ENCODE results near the gene EXOC6B.

Gene EXOC6B

DNA sequence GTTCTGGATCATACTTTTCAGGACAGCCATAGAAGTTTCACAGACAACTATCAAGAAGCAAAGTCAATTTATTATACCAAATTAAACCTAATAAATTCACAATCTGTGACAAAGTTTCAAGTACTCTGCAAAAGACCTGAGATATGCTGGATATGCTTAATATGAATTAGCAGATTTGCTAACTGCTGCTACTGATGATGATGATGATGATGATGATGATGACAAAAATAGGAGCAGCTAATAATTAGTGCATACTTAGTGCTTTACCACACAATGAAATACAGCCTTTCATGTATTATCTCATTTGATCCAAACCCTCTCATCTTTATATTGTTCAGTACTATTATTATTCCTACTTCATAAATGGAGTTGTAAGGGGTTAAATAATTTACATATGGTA lies 462.4 kb downstream of the EXOC6B start:
- DNase-seq (ENCODE audit: low spot score) = no peak

DNA sequence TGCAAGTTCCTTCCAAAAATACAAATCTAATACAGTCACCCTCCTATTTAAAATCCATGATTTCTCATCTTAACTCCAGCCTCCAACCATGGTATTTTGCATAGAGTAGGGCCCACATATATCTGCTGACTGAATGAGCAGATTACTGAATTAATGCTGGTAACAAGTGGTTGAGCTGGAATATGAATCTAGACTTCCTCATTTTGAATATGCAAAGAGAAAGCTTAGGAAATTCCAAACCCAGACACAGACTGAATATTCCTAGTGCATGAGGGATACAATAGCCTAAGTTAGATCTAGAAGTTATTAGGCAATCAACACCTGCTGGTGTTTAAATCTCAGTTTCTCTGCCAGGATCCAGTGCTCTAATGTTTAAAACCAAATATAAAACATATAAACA lies 463.1 kb downstream of the EXOC6B start:
- no peak for DNase-seq (ENCODE audit: low spot score)

GRCh38 chr2:72361521-72361920 lies 464.3 kb downstream of the EXOC6B start:
- DNase-seq (ENCODE audit: low spot score) = no peak

DNA sequence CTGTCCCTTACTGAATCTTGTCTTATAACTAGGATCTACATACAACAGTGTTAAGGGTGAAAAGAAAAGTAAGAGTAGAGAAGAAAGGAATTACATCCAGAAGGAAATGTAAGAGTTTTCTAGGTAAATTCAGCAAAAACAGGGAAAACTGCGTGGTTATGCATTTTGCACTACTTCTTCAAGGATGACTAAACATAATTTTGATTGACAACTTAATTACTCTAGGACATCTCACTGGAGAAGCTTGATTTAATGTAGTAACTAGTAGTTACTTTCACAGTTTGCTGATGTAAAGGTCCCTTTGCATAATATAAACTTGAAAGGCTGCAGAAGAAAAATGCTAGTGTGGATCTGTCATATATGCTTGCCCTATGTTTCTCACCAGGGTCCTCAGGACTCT lies 464.8 kb downstream of the EXOC6B start:
- no peak for DNase-seq (ENCODE audit: low spot score)

- DNase-seq (ENCODE audit: low spot score) = no peak
These were observed 475.0 kb downstream of the EXOC6B start for GRCh38 chr2:72350852-72351251.

- no peak for DNase-seq (ENCODE audit: low spot score)
These were observed 476.8 kb downstream of the EXOC6B start for GRCh38 chr2:72349016-72349415.

GRCh38 chr2:72347081-72347480 lies 478.8 kb downstream of the EXOC6B start:
- no peak for DNase-seq (ENCODE audit: low spot score)

DNA sequence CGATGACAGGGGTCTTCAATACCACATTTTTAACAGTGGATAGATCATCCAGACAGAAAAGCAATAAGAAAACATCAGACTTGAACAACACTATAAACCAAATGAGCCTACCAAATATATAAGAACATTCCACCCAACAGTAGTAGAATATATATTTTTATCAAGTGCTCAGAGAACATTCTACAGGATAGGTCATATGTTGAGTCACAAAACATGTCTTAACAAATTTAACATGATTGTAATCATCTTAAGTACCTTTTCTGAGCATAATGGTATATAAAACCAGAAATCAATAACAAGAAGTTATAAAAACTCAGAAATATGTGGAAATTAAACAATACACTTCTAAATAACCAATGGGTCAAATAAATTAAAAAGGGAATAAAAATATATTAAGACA lies 484.2 kb downstream of the EXOC6B start:
- DNase-seq (ENCODE audit: low spot score) = no peak

GRCh38 chr2:72340665-72341064 lies 485.2 kb downstream of the EXOC6B start:
- no peak for DNase-seq (ENCODE audit: low spot score)

GRCh38 chr2:72338076-72338475 lies 487.8 kb downstream of the EXOC6B start:
- no peak for DNase-seq (ENCODE audit: low spot score)

- DNase-seq (ENCODE audit: low spot score) = no peak
These were observed 493.1 kb downstream of the EXOC6B start for GRCh38 chr2:72332720-72333119.

DNA sequence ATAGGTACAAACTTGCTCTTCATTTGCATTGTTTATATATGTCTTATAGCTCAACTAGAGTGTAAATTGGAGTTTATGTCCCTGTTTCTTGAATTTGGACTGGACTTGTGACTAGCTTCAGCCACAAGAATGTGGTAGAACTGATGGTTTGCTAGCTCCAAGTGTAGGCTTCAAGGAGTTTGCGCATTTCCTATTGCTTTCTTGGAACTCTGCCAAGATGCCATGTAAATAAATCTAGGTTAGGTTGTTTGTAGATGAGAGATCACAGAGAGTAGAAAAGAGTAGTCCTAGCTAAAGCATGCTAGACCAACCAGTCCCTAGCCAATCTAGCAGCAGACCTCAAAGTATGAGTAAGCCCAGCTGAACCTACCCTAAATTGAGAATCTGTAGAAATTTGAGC lies 495.2 kb downstream of the EXOC6B start:
- no peak for DNase-seq (ENCODE audit: low spot score)

DNA sequence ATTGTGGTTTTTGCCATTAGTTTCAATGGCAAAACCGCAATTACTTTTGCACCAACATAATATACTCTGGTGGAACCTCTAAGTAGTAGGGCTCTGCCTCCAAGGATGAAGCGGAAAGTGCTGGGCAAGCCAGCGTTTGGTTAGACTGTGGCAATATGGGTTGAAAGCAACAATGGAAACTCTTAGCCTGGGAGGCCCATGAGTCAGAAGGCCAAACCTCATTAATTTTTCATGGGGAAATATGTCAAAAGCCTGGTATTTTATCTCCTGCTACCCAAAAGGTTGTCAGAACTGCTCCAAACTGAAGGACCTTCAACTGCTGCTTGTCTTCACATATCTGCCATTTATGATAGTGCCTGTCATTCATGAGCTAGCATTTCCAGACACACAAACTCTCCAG lies 499.1 kb downstream of the EXOC6B start:
- no peak for DNase-seq (ENCODE audit: low spot score)

DNA sequence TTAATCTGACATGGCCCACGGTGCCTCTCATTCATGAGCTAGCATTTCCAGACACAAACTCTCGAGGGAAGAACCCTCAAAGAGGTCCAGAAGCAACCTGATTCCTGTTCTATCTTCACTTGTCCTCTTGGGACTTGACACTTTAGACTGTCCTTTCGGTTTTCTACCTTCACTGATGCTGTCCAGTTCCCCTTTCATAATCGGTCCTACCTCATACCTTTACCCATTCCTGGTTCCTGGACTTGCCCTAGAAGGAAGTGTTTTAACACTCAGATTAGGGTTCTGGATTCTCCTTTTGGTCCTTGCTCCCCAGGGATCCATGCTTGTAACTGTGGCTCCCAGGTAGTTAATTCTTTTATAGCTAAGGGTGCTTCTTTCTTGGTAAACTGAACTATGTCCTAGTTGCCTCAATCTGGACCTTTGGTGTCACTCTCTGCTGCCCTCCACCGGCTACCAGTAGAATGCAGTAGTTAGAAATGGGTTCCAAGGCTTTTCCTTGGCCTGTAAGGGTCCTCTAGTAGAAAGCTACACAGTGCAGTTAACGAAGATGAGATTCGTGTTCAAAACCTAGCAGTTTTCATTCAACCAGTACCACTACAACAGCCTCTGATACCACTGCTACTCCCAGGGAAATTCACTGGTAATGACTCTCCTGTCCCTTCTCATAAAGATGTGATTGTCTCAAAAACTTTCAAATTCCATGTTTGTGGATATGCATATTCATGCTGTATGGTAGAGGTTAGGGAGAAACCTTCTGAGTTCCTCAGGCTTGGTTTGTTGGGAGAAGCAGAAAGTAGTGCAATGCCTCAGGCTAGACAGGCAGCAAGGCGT lies 500.0 kb downstream of the EXOC6B start:
- no peak for DNase-seq (ENCODE audit: low spot score)

DNA sequence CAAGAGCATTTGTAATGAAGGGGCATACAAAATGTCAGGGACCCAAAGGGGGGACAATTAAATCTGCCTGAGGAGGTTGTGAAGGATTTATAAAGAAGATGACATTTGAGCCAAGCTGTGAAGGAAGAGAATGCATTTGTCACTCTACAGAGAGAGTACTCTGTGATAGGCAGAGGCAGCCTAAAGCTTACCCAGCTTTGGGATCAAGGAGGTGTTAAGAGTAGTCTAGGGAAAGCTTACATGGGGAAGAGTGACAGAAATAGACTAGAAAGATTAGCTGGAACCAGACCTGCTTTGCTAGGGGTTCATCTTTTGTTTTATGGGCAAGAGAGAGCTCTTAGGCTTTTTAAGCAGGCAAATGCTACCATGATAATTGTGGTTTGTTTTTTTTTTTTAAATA lies 509.1 kb downstream of the EXOC6B start:
- no peak for DNase-seq (ENCODE audit: low spot score)

- DNase-seq (ENCODE audit: low spot score) = no peak
These were observed 525.6 kb downstream of the EXOC6B start for GRCh38 chr2:72300147-72300684.

GRCh38 chr2:72293620-72294019 lies 532.2 kb downstream of the EXOC6B start:
- DNase-seq (ENCODE audit: low spot score) = no peak

DNA sequence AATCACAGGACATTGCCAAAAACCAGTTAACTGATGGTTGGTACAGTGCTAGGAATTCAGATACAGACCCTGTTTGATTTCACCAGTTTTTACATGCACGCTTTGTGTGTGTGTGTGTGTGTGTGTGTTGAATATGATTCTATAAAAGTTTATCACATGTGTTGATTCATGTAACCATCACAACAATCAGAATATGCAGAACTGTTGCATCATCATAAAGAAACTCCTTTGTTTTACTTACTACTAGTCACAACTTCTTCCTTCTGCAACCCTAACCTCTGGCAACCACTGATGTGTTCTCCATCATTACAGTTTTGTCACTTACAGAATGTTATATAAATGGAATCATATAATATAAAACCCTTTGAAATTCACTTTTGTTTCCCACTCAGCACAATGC lies 533.4 kb downstream of the EXOC6B start:
- DNase-seq (ENCODE audit: low spot score) = no peak

DNA sequence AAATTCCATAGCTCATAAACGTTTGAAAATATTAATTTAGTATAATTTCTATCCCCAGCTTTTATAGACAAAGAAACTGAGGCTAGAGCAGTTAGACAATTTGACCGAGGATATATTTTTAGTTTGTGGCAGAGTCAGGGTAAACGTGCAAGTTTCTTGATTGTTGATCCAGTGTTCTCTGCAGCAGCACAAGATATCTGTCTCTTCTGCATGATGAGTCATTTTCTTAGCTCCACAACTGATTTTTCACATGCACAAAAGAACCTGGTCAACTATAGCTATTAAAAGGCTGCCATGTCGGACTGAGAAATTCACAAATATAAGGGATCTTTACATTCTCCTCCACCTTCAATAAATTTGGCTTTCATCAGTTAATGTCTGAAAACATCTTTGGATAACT lies 534.8 kb downstream of the EXOC6B start:
- no peak for DNase-seq (ENCODE audit: low spot score)

- no peak for DNase-seq (ENCODE audit: low spot score)
These were observed 536.1 kb downstream of the EXOC6B start for GRCh38 chr2:72289736-72290135.

- DNase-seq (ENCODE audit: low spot score) = no peak
These were observed 536.5 kb downstream of the EXOC6B start for GRCh38 chr2:72289283-72289682.

DNA sequence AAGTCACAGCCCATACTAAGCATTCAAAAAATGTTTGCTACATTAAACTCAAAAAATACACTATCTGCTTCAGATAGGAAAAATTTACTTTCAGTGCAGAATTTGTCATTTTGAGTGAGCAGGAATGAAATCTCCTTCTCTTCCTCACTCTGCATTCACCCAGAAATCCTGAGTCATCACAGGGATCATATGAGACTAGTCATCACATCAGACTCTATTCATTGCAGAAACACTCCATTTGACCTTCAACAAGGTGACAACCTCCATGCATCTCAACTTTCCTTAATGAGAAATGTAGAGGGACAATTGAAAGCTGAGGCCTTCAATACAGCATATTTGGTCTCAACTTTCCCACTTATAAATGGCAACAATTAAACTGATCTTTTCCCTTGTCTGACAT lies 547.8 kb downstream of the EXOC6B start:
- DNase-seq (ENCODE audit: low spot score) = no peak

- no peak for DNase-seq (ENCODE audit: low spot score)
These were observed 549.0 kb downstream of the EXOC6B start for GRCh38 chr2:72276876-72277275.

DNA sequence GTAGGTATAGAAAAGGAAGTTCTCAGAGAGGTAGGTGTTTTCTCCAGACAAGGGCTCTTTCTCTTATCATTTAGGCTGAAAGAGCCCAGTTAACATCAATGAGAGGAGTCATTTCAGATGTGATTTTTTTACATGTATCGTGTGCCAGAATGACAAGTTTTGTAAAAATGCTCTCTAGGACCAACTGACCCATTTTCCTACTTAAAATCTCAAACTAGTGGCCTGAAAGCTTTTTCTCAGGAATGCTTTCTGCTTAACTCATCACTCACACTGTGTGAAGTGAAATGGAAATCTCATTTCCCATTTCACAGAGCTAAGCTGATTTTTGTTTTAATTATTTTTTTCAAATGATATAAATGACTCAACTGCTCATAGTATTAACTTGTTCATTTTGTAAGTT lies 549.5 kb downstream of the EXOC6B start:
- DNase-seq (ENCODE audit: low spot score) = no peak
